K562 (cell line): ENCODE data around the gene RPS19. TPM values are rescaled to one million over a fixed set of nuclear protein-coding genes. Genes with fewer than 3 reads are reported as not detected.

ENCODE experiments used
- DPF2 ChIP-seq: fragments of 450-650 bp; IDR thresholded peaks from 2 replicates; pipeline ENCODE4 v1.6.1; 2016
- E2F6 ChIP-seq, 2 experiments: IDR thresholded peaks; 2 replicates each; pipeline ENCODE4 v1.6.1; 2011; ENCODE audit warnings: borderline replicate concordance in 1 of 2, control low read depth in 1 of 2, low read depth in 1 of 2, low read length in 1 of 2, mild to moderate bottlenecking in 1 of 2, mixed read lengths in 1 of 2, moderate library complexity in 1 of 2; ENCODE audit not compliant: insufficient read depth in 1 of 2, insufficient read length in 1 of 2, poor library complexity in 1 of 2, severe bottlenecking in 1 of 2; ENCODE audit errors: extremely low read depth in 1 of 2
- GATAD2A ChIP-seq: fragments of 450-650 bp; IDR thresholded peaks from 2 replicates; pipeline ENCODE4 v1.6.1; 2017
- HOXB6 ChIP-seq: fragments of 250-450 bp; sonication (Bioruptor Pico); IDR thresholded peaks from 2 replicates; pipeline ENCODE4 v1.5.1; 2022; ENCODE audit warnings: mild to moderate bottlenecking, borderline replicate concordance
- KLF1 ChIP-seq: fragments of 450-650 bp; IDR thresholded peaks from 2 replicates; pipeline ENCODE4 v1.6.1; 2016; ENCODE audit warnings: missing genetic modification characterization, missing compliant biosample characterization
- POLR2AphosphoS5 ChIP-seq: IDR thresholded peaks from 2 replicates; pipeline ENCODE4 v1.6.1; 2011; ENCODE audit warnings: mild to moderate bottlenecking, low read depth, low read length, moderate library complexity; ENCODE audit not compliant: control insufficient read depth, insufficient read depth
- RBFOX2 ChIP-seq: fragments of 200-400 bp; formaldehyde crosslinking; IDR thresholded peaks from 2 replicates; pipeline ENCODE4 v1.6.1; 2017; ENCODE audit warnings: low read depth, mild to moderate bottlenecking, low read length, moderate library complexity
- SAFB ChIP-seq: fragments of 200-400 bp; formaldehyde crosslinking; IDR thresholded peaks from 2 replicates; pipeline ENCODE4 v1.6.1; 2017; ENCODE audit warnings: low read depth, low read length, borderline replicate concordance
- SAFB2 ChIP-seq: fragments of 200-400 bp; formaldehyde crosslinking; IDR thresholded peaks from 2 replicates; pipeline ENCODE4 v1.6.1; 2018; ENCODE audit warnings: borderline replicate concordance, low read length, low read depth, moderate library complexity; ENCODE audit not compliant: severe bottlenecking
- SETDB1 ChIP-seq: IDR thresholded peaks from one replicate; pipeline ENCODE4 v1.6.1; 2012; ENCODE audit warnings: low read length, control low read depth, inconsistent platforms
- SMAD4 ChIP-seq: fragments of 250-450 bp; sonication (Bioruptor Pico); conservative IDR thresholded peaks from 2 replicates; pipeline ENCODE4 v1.8.0; 2021; ENCODE audit warnings: inconsistent platforms, mild to moderate bottlenecking, moderate library complexity
- SUPT5H ChIP-seq: fragments of 450-650 bp; IDR thresholded peaks from 2 replicates; pipeline ENCODE4 v1.6.1; 2016
- TFAM ChIP-seq: fragments of 250-450 bp; sonication (Bioruptor Pico); conservative IDR thresholded peaks from 2 replicates; pipeline ENCODE4 v1.5.0; 2021; ENCODE audit warnings: mild to moderate bottlenecking, moderate library complexity
- ZC3H8 ChIP-seq: fragments of 450-650 bp; IDR thresholded peaks from 2 replicates; pipeline ENCODE4 v1.6.1; 2017
- ZNF282 ChIP-seq: sonication (generic); formaldehyde crosslinking; IDR thresholded peaks from 2 replicates; pipeline ENCODE4 v1.8.1; 2023; ENCODE audit warnings: missing genetic modification reagents
- ZNF3 ChIP-seq: fragments of 250-450 bp; sonication (Bioruptor Pico); IDR thresholded peaks from 2 replicates; pipeline ENCODE4 v1.5.0; 2021; ENCODE audit warnings: mild to moderate bottlenecking, moderate library complexity
- ZNF785 ChIP-seq: fragments of 250-450 bp; sonication (Bioruptor Pico); IDR thresholded peaks from 2 replicates; pipeline ENCODE4 v1.4.0; 2020; ENCODE audit warnings: mild to moderate bottlenecking
- polyA plus RNA-seq, 8 experiments: library from polyadenylated mRNA; depleted of rRNA in 4 of 8; stranded (reverse) in 5 of 8; unstranded in 3 of 8; fragments of >200 nt; fragmentation: Nextera tagmentation in 2 of 8; fragmentation: Illumina TruSeq in 1 of 8; extraction: Ambion mirVana in 2 of 8; extraction: Trizol in 1 of 8; gene quantifications; 2 replicates each; pipeline versions ENCODE4 v1.2.1 to v1.2.3, GENCODE V29; 2011 to 2014; ENCODE audit warnings: inconsistent platforms in 1 of 8, missing spikeins in 1 of 8
- total RNA-seq, 7 experiments: library from RNA; depleted of rRNA in 6 of 7; stranded (reverse); fragments of >200 nt in 6 of 7; fragmentation: Illumina TruSeq in 2 of 7; extraction: Trizol in 2 of 7; gene quantifications; 2 replicates each; pipeline versions ENCODE4 v1.2.1 to v1.2.3, GENCODE V29; 2011 to 2021; ENCODE audit warnings: low replicate concordance in 1 of 7
- TF ChIP-seq, protein P1 (sequence below), 3 experiments: fragments of 200-800 bp in 1 of 3; fragments of 250-450 bp in 1 of 3; fragments of 450-650 bp in 1 of 3; sonication (Bioruptor Pico) in 1 of 3; sonication (Bioruptor generic) in 1 of 3; formaldehyde crosslinking in 1 of 3; IDR thresholded peaks; 2 replicates each; pipeline versions ENCODE4 v1.6.1 to v1.8.0; 2016 to 2022; ENCODE audit warnings: mild to moderate bottlenecking in 2 of 3, missing genetic modification characterization in 2 of 3, missing compliant biosample characterization in 1 of 3, moderate library complexity in 1 of 3
- TF ChIP-seq, protein P2 (sequence below): fragments of 250-450 bp; sonication (Bioruptor Pico); IDR thresholded peaks from 2 replicates; pipeline ENCODE4 v1.4.0; 2020; ENCODE audit warnings: mild to moderate bottlenecking, moderate library complexity, borderline replicate concordance

Gene RPS19
- total and polyA plus RNA-seq, 9 of the 15 experiments (the other 6 are each of a cell fraction or from before 2014, with no cell fraction given), result 1,964 to 3,408 (median 2,747) TPM

GRCh38 chr19:41882568-41883462 lies 22.8 kb downstream of the RPS19 start, which contains the start of gene ARHGEF1 (continued):
- TF ChIP-seq, protein P1, sequence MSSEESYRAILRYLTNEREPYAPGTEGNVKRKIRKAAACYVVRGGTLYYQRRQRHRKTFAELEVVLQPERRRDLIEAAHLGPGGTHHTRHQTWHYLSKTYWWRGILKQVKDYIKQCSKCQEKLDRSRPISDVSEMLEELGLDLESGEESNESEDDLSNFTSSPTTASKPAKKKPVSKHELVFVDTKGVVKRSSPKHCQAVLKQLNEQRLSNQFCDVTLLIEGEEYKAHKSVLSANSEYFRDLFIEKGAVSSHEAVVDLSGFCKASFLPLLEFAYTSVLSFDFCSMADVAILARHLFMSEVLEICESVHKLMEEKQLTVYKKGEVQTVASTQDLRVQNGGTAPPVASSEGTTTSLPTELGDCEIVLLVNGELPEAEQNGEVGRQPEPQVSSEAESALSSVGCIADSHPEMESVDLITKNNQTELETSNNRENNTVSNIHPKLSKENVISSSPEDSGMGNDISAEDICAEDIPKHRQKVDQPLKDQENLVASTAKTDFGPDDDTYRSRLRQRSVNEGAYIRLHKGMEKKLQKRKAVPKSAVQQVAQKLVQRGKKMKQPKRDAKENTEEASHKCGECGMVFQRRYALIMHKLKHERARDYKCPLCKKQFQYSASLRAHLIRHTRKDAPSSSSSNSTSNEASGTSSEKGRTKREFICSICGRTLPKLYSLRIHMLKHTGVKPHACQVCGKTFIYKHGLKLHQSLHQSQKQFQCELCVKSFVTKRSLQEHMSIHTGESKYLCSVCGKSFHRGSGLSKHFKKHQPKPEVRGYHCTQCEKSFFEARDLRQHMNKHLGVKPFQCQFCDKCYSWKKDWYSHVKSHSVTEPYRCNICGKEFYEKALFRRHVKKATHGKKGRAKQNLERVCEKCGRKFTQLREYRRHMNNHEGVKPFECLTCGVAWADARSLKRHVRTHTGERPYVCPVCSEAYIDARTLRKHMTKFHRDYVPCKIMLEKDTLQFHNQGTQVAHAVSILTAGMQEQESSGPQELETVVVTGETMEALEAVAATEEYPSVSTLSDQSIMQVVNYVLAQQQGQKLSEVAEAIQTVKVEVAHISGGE (CRISPR knock-in tag; IDR thresholded peaks at IDR 0.05), result peak in 1 of 3 experiments; percentile 76; a peak in 2 of 6 replicates
- no peak for TF ChIP-seq SAFB
- TF ChIP-seq RBFOX2, result peak; percentile 55; the same call in 1 of the 2 replicates
- no peak for TF ChIP-seq SUPT5H
- TF ChIP-seq SETDB1, result no peak
- no peak for TF ChIP-seq ZNF3 (CRISPR knock-in tag)
- no peak for TF ChIP-seq ZC3H8
- TF ChIP-seq KLF1 (tag), result no peak
- TF ChIP-seq TFAM (CRISPR knock-in tag), result no peak
- no peak for TF ChIP-seq E2F6 (IDR thresholded peaks at IDR 0.05; ENCODE audit: borderline replicate concordance in 1 of 2, extremely low read depth in 1 of 2, insufficient read depth in 1 of 2, insufficient read length in 1 of 2, low read depth in 1 of 2, low read length in 1 of 2, poor library complexity in 1 of 2, severe bottlenecking in 1 of 2)
- TF ChIP-seq POLR2AphosphoS5, result no peak
- TF ChIP-seq GATAD2A, result no peak
- TF ChIP-seq ZNF785 (CRISPR knock-in tag), result no peak
- TF ChIP-seq ZNF282 (CRISPR knock-in tag), result 0 out of 2 replicates have a peak, but pooled peaks have one; percentile 34
- TF ChIP-seq DPF2, result 0 out of 2 replicates have a peak, but pooled peaks have one; percentile 33
- no peak for TF ChIP-seq HOXB6 (CRISPR knock-in tag)
- TF ChIP-seq SMAD4 (CRISPR knock-in tag), result no peak
- TF ChIP-seq SAFB2, result no peak
- TF ChIP-seq, protein P2, sequence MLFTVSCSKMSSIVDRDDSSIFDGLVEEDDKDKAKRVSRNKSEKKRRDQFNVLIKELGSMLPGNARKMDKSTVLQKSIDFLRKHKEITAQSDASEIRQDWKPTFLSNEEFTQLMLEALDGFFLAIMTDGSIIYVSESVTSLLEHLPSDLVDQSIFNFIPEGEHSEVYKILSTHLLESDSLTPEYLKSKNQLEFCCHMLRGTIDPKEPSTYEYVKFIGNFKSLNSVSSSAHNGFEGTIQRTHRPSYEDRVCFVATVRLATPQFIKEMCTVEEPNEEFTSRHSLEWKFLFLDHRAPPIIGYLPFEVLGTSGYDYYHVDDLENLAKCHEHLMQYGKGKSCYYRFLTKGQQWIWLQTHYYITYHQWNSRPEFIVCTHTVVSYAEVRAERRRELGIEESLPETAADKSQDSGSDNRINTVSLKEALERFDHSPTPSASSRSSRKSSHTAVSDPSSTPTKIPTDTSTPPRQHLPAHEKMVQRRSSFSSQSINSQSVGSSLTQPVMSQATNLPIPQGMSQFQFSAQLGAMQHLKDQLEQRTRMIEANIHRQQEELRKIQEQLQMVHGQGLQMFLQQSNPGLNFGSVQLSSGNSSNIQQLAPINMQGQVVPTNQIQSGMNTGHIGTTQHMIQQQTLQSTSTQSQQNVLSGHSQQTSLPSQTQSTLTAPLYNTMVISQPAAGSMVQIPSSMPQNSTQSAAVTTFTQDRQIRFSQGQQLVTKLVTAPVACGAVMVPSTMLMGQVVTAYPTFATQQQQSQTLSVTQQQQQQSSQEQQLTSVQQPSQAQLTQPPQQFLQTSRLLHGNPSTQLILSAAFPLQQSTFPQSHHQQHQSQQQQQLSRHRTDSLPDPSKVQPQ (CRISPR knock-in tag), result no peak
